Endometrium (tissue), 2 donors: ENCODE measurements around the gene MRPS15.
"Not testable (repeated sequence)": the region's sequence is repeated elsewhere in the genome, so short reads cannot be mapped to it uniquely, and the experiment has no call there.

ENCODE experiments used
- FAIRE-seq: peaks from 2 replicates; lab custom pipeline; 2012; peaks lifted over from hg19 to GRCh38; lab: Jason Lieb, UNC
- donor health status: control.
- donor health status: control.

The MRPS15 gene

GRCh38 chr1:36482724-36483388, 18.7 kb upstream of the MRPS15 start, which contains the start of gene CSF3R:
Gene CSF3R (minus strand): TSS chr1:36482913. CDS start chr1:36479496, 3,417 bp downstream.
- no peak for FAIRE-seq

- FAIRE-seq: no peak
Measured at GRCh38 chr1:36481771-36482723, 17.9 kb upstream of the MRPS15 start.

GRCh38 chr1:36481091-36481490, 16.9 kb upstream of the MRPS15 start:
- FAIRE-seq: no peak

- FAIRE-seq: no peak
Measured at GRCh38 chr1:36480161-36480560, 16.0 kb upstream of the MRPS15 start.

GRCh38 chr1:36479505-36480051, 15.4 kb upstream of the MRPS15 start:
- FAIRE-seq: no peak

- not testable (repeated sequence) for FAIRE-seq
Measured at GRCh38 chr1:36477615-36478014, 13.4 kb upstream of the MRPS15 start.

- FAIRE-seq: no peak
Measured at GRCh38 chr1:36476945-36477344, 12.8 kb upstream of the MRPS15 start.

GRCh38 chr1:36475910-36476604, 11.9 kb upstream of the MRPS15 start:
- no peak for FAIRE-seq

- no peak for FAIRE-seq
Measured at GRCh38 chr1:36475341-36475740, 11.2 kb upstream of the MRPS15 start.

- FAIRE-seq: no peak
Measured at GRCh38 chr1:36472656-36473055, 8.5 kb upstream of the MRPS15 start.

GRCh38 chr1:36471830-36472641, 7.9 kb upstream of the MRPS15 start:
- FAIRE-seq: no peak

GRCh38 chr1:36469163-36469562, 5.0 kb upstream of the MRPS15 start:
- FAIRE-seq: no peak

GRCh38 chr1:36467700-36468455, 3.7 kb upstream of the MRPS15 start:
- FAIRE-seq: no peak

- FAIRE-seq: no peak
Measured at GRCh38 chr1:36467027-36467410, 2.8 kb upstream of the MRPS15 start.

- no peak for FAIRE-seq
Measured at GRCh38 chr1:36466370-36467026, 2.3 kb upstream of the MRPS15 start.

- FAIRE-seq: no peak
Measured at GRCh38 chr1:36465731-36466369, 1.7 kb upstream of the MRPS15 start.

- FAIRE-seq: no peak
Measured at GRCh38 chr1:36464605-36465393, 615 bp upstream of the MRPS15 start.

GRCh38 chr1:36463463-36463802, 751 bp downstream of the MRPS15 start:
- FAIRE-seq: no peak

- FAIRE-seq: no peak
Measured at GRCh38 chr1:36458910-36459309, 5.3 kb downstream of the MRPS15 start.
